HL-60 (cell line): Measurements from ENCODE around the gene TSHZ2.

Experiments
- DNase-seq, 2 experiments: peaks; one replicate each; pipeline ENCODE4 v3.0.0-alpha.2; 2010 to 2020; ENCODE audit warnings: low read depth in 1 of 2, low spot score in 1 of 2
- H3K27ac ChIP-seq: fragments of 250-450 bp; sonication (Bioruptor Pico); replicated peaks from 2 replicates; pipeline ENCODE4 v1.5.1; 2020; ENCODE audit warnings: mild to moderate bottlenecking, moderate library complexity
- H3K27me3 ChIP-seq: fragments of 250-450 bp; sonication (Bioruptor Pico); 2 replicates; pipeline ENCODE4 v1.5.1; 2021; ENCODE audit warnings: mild to moderate bottlenecking, moderate library complexity; ENCODE audit not compliant: insufficient read depth, poor library complexity, severe bottlenecking
- H3K4me3 ChIP-seq: replicated peaks from 2 replicates; pipeline ENCODE4 v1.5.1; 2011; ENCODE audit warnings: mild to moderate bottlenecking, control low read depth, low read length; ENCODE audit not compliant: insufficient read depth
- CTCF ChIP-seq: IDR thresholded peaks from one replicate; pipeline ENCODE4 v1.5.1; 2011; ENCODE audit warnings: low read length, control low read depth, inconsistent platforms; ENCODE audit not compliant: insufficient read depth
- GABPA ChIP-seq: IDR thresholded peaks from 2 replicates; pipeline ENCODE4 v1.6.1; 2012; ENCODE audit warnings: low read depth
- POLR2AphosphoS5 ChIP-seq: IDR thresholded peaks from 2 replicates; pipeline ENCODE4 v1.6.1; 2012; ENCODE audit warnings: low read depth
- REST ChIP-seq: IDR thresholded peaks from 2 replicates; pipeline ENCODE4 v1.6.1; 2012; ENCODE audit warnings: low read depth; ENCODE audit not compliant: insufficient replicate concordance
- SPI1 ChIP-seq: IDR thresholded peaks from 2 replicates; pipeline ENCODE4 v1.6.1; 2012; ENCODE audit warnings: low read depth, mild to moderate bottlenecking, borderline replicate concordance

Gene TSHZ2

GRCh38 chr20:53307964-53308597, 335.9 kb downstream of the TSHZ2 start:
- DNase-seq: no peak
- TF ChIP-seq REST (no peak), POLR2AphosphoS5 (no peak), GABPA (no peak), CTCF (no peak)
- Histone ChIP-seq H3K4me3 (no peak overlapping the region), H3K27me3 (peaks cover 4% of the 10 kb centered on the region), H3K27ac (no peak overlapping the region)

- H3K4me3 ChIP-seq: no peak overlapping the region
- TF ChIP-seq CTCF: no peak
- TF ChIP-seq SPI1: no peak
- no peak for TF ChIP-seq GABPA
- no peak overlapping the region for H3K27ac ChIP-seq
- no peak for DNase-seq
- H3K27me3 ChIP-seq: peaks cover 4% of the 10 kb centered on the region
Measured at GRCh38 chr20:53309515-53309914, 337.4 kb downstream of the TSHZ2 start.

- Histone ChIP-seq H3K27me3 (peaks cover 7% of the 10 kb centered on the region), H3K4me3 (no peak overlapping the region), H3K27ac (no peak overlapping the region)
- TF ChIP-seq REST (no peak), CTCF (no peak), SPI1 (no peak), POLR2AphosphoS5 (no peak), GABPA (no peak)
- no peak for DNase-seq
Measured at GRCh38 chr20:53312957-53313356, 340.8 kb downstream of the TSHZ2 start.
